Karpas-422 (cell line): ENCODE results near the gene UMAD1. TPM values are rescaled to one million over a fixed set of nuclear protein-coding genes. Genes with fewer than 3 reads are reported as not detected.

ENCODE experiments used
- DNase-seq: peaks from one replicate; pipeline ENCODE4 v3.0.0-alpha.2; 2015
- H2AFZ ChIP-seq: fragments of 200-600 bp; sonication (generic); 2 replicates; pipeline ENCODE4 v1.6.1; 2014; ENCODE audit warnings: antibody characterized with exemption, low read length, mixed read lengths
- H3K27ac ChIP-seq: fragments of 200-600 bp; sonication (generic); 2 replicates; pipeline ENCODE4 v1.5.1; 2014; ENCODE audit warnings: mild to moderate bottlenecking, low read length, moderate library complexity
- H3K27me3 ChIP-seq: fragments of 200-600 bp; sonication (generic); 2 replicates; pipeline ENCODE4 v1.6.1; 2014; ENCODE audit warnings: low read length, mixed read lengths
- H3K36me3 ChIP-seq: fragments of 200-600 bp; sonication (generic); 2 replicates; pipeline ENCODE4 v1.6.1; 2014; ENCODE audit warnings: low read length, mixed read lengths; ENCODE audit not compliant: insufficient read depth
- H3K4me1 ChIP-seq: fragments of 200-600 bp; sonication (generic); 2 replicates; pipeline ENCODE4 v1.6.1; 2014; ENCODE audit warnings: mild to moderate bottlenecking, low read length, mixed read lengths
- H3K4me2 ChIP-seq: fragments of 200-600 bp; sonication (generic); 2 replicates; pipeline ENCODE4 v1.6.1; 2014; ENCODE audit warnings: low read length, low read depth, mild to moderate bottlenecking; ENCODE audit not compliant: poor library complexity, severe bottlenecking
- H3K4me3 ChIP-seq: fragments of 200-600 bp; sonication (generic); 2 replicates; pipeline ENCODE4 v1.5.1; 2014; ENCODE audit warnings: mild to moderate bottlenecking, antibody characterized with exemption, low read length, mixed read lengths
- H3K79me2 ChIP-seq: fragments of 200-600 bp; sonication (generic); 2 replicates; pipeline ENCODE4 v1.6.1; 2014; ENCODE audit warnings: mild to moderate bottlenecking, low read length, mixed read lengths
- H3K9ac ChIP-seq: fragments of 200-600 bp; sonication (generic); 2 replicates; pipeline ENCODE4 v1.6.0; 2014; ENCODE audit warnings: low read length
- H3K9me2 ChIP-seq: fragments of 200-600 bp; sonication (generic), shearing (Covaris generic); replicated peaks from 2 replicates; pipeline ENCODE4 v1.6.0; 2014; ENCODE audit warnings: mild to moderate bottlenecking, low read length, moderate library complexity; ENCODE audit not compliant: insufficient read depth
- H3K9me3 ChIP-seq: fragments of 300-700, 200-600 bp; sonication (generic); 2 replicates; pipeline ENCODE4 v1.6.1; 2014; ENCODE audit warnings: low read length, mixed read lengths
- H4K20me1 ChIP-seq: fragments of 200-600 bp; sonication (generic); 2 replicates; pipeline ENCODE4 v1.6.1; 2014; ENCODE audit warnings: mild to moderate bottlenecking, antibody characterized with exemption, low read length, low read depth; ENCODE audit not compliant: insufficient read depth
- total RNA-seq: library from RNA; depleted of rRNA; stranded (reverse); fragments of >200 nt; shearing (Covaris generic); gene quantifications from 2 replicates; pipeline ENCODE4 v1.2.3, GENCODE V29; 2014; ENCODE audit warnings: low replicate concordance

UMAD1 gene
- total RNA-seq, 1 experiment from 2014 or later = 15.2 TPM

GRCh38 chr7:7917593-7917992, 277.0 kb downstream of the UMAD1 start:
- H3K36me3 ChIP-seq = no peaks in the 10 kb centered on the region
- H3K79me2 ChIP-seq = no peaks in the 10 kb centered on the region
- no peak for DNase-seq
- H3K4me2 ChIP-seq = no peak overlapping the region
- H3K27ac ChIP-seq = no peak overlapping the region
- no peak overlapping the region for H2AFZ ChIP-seq
- H3K4me1 ChIP-seq = peaks cover 40% of the 10 kb centered on the region
- no peaks in the 10 kb centered on the region for H3K9me3 ChIP-seq
- H4K20me1 ChIP-seq = no peaks in the 10 kb centered on the region
- H3K9ac ChIP-seq = no peak overlapping the region
- no peak overlapping the region for H3K4me3 ChIP-seq
- H3K27me3 ChIP-seq = no peaks in the 10 kb centered on the region
- no peaks in the 10 kb centered on the region for H3K9me2 ChIP-seq

- Histone ChIP-seq H3K4me1 (peaks cover 42% of the 10 kb centered on the region), H3K79me2 (no peaks in the 10 kb centered on the region), H4K20me1 (no peaks in the 10 kb centered on the region), H3K9ac (no peak overlapping the region), H3K27me3 (no peaks in the 10 kb centered on the region), H3K4me2 (peak overlapping the region; percentile 61), H3K9me2 (no peaks in the 10 kb centered on the region), H3K4me3 (no peak overlapping the region), H3K27ac (no peak overlapping the region), H2AFZ (no peak overlapping the region), H3K9me3 (no peaks in the 10 kb centered on the region), H3K36me3 (no peaks in the 10 kb centered on the region)
- DNase-seq = no peak
Observed at GRCh38 chr7:7918736-7919448, 278.3 kb downstream of the UMAD1 start.

GRCh38 chr7:7919449-7919945, 278.9 kb downstream of the UMAD1 start:
- Histone ChIP-seq H3K27ac (0 out of 2 replicates have a peak overlapping the region, but pooled peaks have one; percentile 20), H4K20me1 (no peaks in the 10 kb centered on the region), H3K4me2 (peak overlapping the region; percentile 61), H3K27me3 (no peaks in the 10 kb centered on the region), H3K9me3 (no peaks in the 10 kb centered on the region), H3K9ac (no peak overlapping the region), H3K4me3 (no peak overlapping the region), H3K4me1 (peaks cover 42% of the 10 kb centered on the region), H3K9me2 (no peaks in the 10 kb centered on the region), H3K36me3 (no peaks in the 10 kb centered on the region), H2AFZ (no peak overlapping the region), H3K79me2 (no peaks in the 10 kb centered on the region)
- no peak for DNase-seq

- Histone ChIP-seq H3K4me1 (peaks cover 42% of the 10 kb centered on the region), H3K4me3 (peak overlapping the region; percentile 48), H3K9me2 (no peaks in the 10 kb centered on the region), H3K36me3 (no peaks in the 10 kb centered on the region), H3K27ac (0 out of 2 replicates have a peak overlapping the region, but pooled peaks have one; percentile 20), H3K4me2 (peak overlapping the region; percentile 61), H4K20me1 (no peaks in the 10 kb centered on the region), H3K27me3 (no peaks in the 10 kb centered on the region), H3K9me3 (no peaks in the 10 kb centered on the region), H3K9ac (no peak overlapping the region), H2AFZ (no peak overlapping the region), H3K79me2 (no peaks in the 10 kb centered on the region)
- no peak for DNase-seq
Observed at GRCh38 chr7:7920056-7920455, 279.5 kb downstream of the UMAD1 start.

GRCh38 chr7:7920481-7920880, 279.9 kb downstream of the UMAD1 start:
- Histone ChIP-seq H3K4me2 (peak overlapping the region; percentile 61), H3K9me3 (no peaks in the 10 kb centered on the region), H4K20me1 (no peaks in the 10 kb centered on the region), H3K79me2 (no peaks in the 10 kb centered on the region), H3K27ac (0 out of 2 replicates have a peak overlapping the region, but pooled peaks have one; percentile 20), H3K4me3 (peak overlapping the region; percentile 48), H3K27me3 (no peaks in the 10 kb centered on the region), H3K36me3 (no peaks in the 10 kb centered on the region), H3K9me2 (no peaks in the 10 kb centered on the region), H3K4me1 (peaks cover 46% of the 10 kb centered on the region), H3K9ac (no peak overlapping the region), H2AFZ (no peak overlapping the region)
- peak; percentile 77 for DNase-seq

- Histone ChIP-seq H3K36me3 (no peaks in the 10 kb centered on the region), H3K27ac (no peak overlapping the region), H3K9ac (no peak overlapping the region), H4K20me1 (no peaks in the 10 kb centered on the region), H3K9me3 (no peaks in the 10 kb centered on the region), H3K27me3 (no peaks in the 10 kb centered on the region), H3K4me1 (peaks cover 56% of the 10 kb centered on the region), H2AFZ (no peak overlapping the region), H3K4me2 (no peak overlapping the region), H3K4me3 (no peak overlapping the region), H3K79me2 (no peaks in the 10 kb centered on the region), H3K9me2 (no peaks in the 10 kb centered on the region)
- no peak for DNase-seq
Observed at GRCh38 chr7:7921830-7922229, 281.3 kb downstream of the UMAD1 start.

- peaks cover 56% of the 10 kb centered on the region for H3K4me1 ChIP-seq
Observed at GRCh38 chr7:7922684-7923385, 282.3 kb downstream of the UMAD1 start.

GRCh38 chr7:7923818-7924217, 283.3 kb downstream of the UMAD1 start:
- no peak for DNase-seq

More at GRCh38 chr7:7922684-7923385, 282.3 kb downstream of the UMAD1 start:
- Histone ChIP-seq H3K4me2 (no peak overlapping the region), H3K4me3 (no peak overlapping the region), H3K9ac (no peak overlapping the region), H3K9me3 (no peaks in the 10 kb centered on the region), H3K9me2 (no peaks in the 10 kb centered on the region), H4K20me1 (no peaks in the 10 kb centered on the region), H3K27me3 (no peaks in the 10 kb centered on the region), H2AFZ (no peak overlapping the region), H3K79me2 (no peaks in the 10 kb centered on the region), H3K27ac (no peak overlapping the region), H3K36me3 (no peaks in the 10 kb centered on the region)
- no peak for DNase-seq

More at GRCh38 chr7:7923818-7924217, 283.3 kb downstream of the UMAD1 start:
- Histone ChIP-seq H3K9me3 (no peaks in the 10 kb centered on the region), H3K4me3 (no peak overlapping the region), H3K27ac (no peak overlapping the region), H3K4me1 (peaks cover 54% of the 10 kb centered on the region), H3K36me3 (no peaks in the 10 kb centered on the region), H3K9me2 (no peaks in the 10 kb centered on the region), H3K9ac (no peak overlapping the region), H4K20me1 (no peaks in the 10 kb centered on the region), H3K4me2 (no peak overlapping the region), H3K79me2 (no peaks in the 10 kb centered on the region), H3K27me3 (no peaks in the 10 kb centered on the region), H2AFZ (no peak overlapping the region)
